K562 (cell line): ENCODE measurements around the gene SEC24C. TPM values are rescaled to one million over a fixed set of nuclear protein-coding genes. Genes with fewer than 3 reads are reported as not detected.

Experiments used
- BCL6 ChIP-seq: fragments of 250-450 bp; sonication (Bioruptor Pico); IDR thresholded peaks from 2 replicates; pipeline ENCODE4 v1.4.0; 2020
- BRD9 ChIP-seq: fragments of 450-650 bp; IDR thresholded peaks from 2 replicates; pipeline ENCODE4 v1.6.1; 2018; ENCODE audit warnings: low read depth; ENCODE audit not compliant: partially characterized antibody
- FOXP1 ChIP-seq: sonication (generic); formaldehyde crosslinking; IDR thresholded peaks from 2 replicates; pipeline ENCODE4 v1.8.0; 2022; ENCODE audit warnings: mild to moderate bottlenecking, missing genetic modification reagents
- GABPA ChIP-seq: fragments of 200-800 bp; sonication (Bioruptor generic); conservative IDR thresholded peaks from 2 replicates; pipeline ENCODE4 v1.6.1; 2016; ENCODE audit warnings: low read depth, missing genetic modification characterization, missing compliant biosample characterization
- KHSRP ChIP-seq: fragments of 450-650 bp; IDR thresholded peaks from 2 replicates; pipeline ENCODE4 v1.6.1; 2017
- KLF6 ChIP-seq: fragments of 250-450 bp; sonication (Bioruptor Pico); IDR thresholded peaks from 2 replicates; pipeline ENCODE4 v1.4.0; 2020; ENCODE audit warnings: mild to moderate bottlenecking, moderate library complexity, borderline replicate concordance
- MYBL2 ChIP-seq, 2 experiments: fragments of 450-650 bp in 1 of 2; sonication (generic) in 1 of 2; formaldehyde crosslinking in 1 of 2; IDR thresholded peaks; 2 replicates each; pipeline versions ENCODE4 v1.6.1 to v1.8.1; 2017 to 2022; ENCODE audit warnings: borderline replicate concordance in 1 of 2, inconsistent platforms in 1 of 2, low read depth in 1 of 2, mild to moderate bottlenecking in 1 of 2, missing genetic modification reagents in 1 of 2, moderate library complexity in 1 of 2
- PRDM10 ChIP-seq: fragments of 450-650 bp; IDR thresholded peaks from 2 replicates; pipeline ENCODE4 v1.6.1; 2018; ENCODE audit not compliant: partially characterized antibody
- RB1 ChIP-seq: fragments of 450-650 bp; IDR thresholded peaks from 2 replicates; pipeline ENCODE4 v1.6.1; 2017; ENCODE audit warnings: low read depth, mild to moderate bottlenecking
- TEAD2 ChIP-seq: fragments of 450-650 bp; IDR thresholded peaks from 2 replicates; pipeline ENCODE4 v1.6.1; 2016; ENCODE audit warnings: missing genetic modification characterization, control low read depth, missing compliant biosample characterization
- TFE3 ChIP-seq: fragments of 450-650 bp; formaldehyde crosslinking; IDR thresholded peaks from 2 replicates; pipeline ENCODE4 v1.4.0; 2020; ENCODE audit warnings: mild to moderate bottlenecking, mixed read lengths
- TSHZ1 ChIP-seq: fragments of 250-450 bp; sonication (Bioruptor Pico); IDR thresholded peaks from 2 replicates; pipeline ENCODE4 v1.4.0; 2020; ENCODE audit warnings: mild to moderate bottlenecking, moderate library complexity
- ZBTB43 ChIP-seq: sonication (generic); formaldehyde crosslinking; IDR thresholded peaks from 2 replicates; pipeline ENCODE4 v1.8.0; 2023; ENCODE audit warnings: mild to moderate bottlenecking, missing genetic modification reagents
- ZFP1 ChIP-seq: fragments of 450-650 bp; formaldehyde crosslinking; IDR thresholded peaks from 2 replicates; pipeline ENCODE4 v1.4.0; 2020; ENCODE audit warnings: mild to moderate bottlenecking, mixed read lengths
- ZNF239 ChIP-seq: fragments of 250-450 bp; sonication (Bioruptor Pico); IDR thresholded peaks from 2 replicates; pipeline ENCODE4 v1.4.0; 2020; ENCODE audit warnings: mild to moderate bottlenecking
- ZSCAN32 ChIP-seq: fragments of 450-650 bp; formaldehyde crosslinking; IDR thresholded peaks from 2 replicates; pipeline ENCODE4 v1.4.0; 2020; ENCODE audit warnings: mild to moderate bottlenecking, moderate library complexity
- polyA plus RNA-seq, 8 experiments: library from polyadenylated mRNA; depleted of rRNA in 4 of 8; stranded (reverse) in 5 of 8; unstranded in 3 of 8; fragments of >200 nt; fragmentation: Nextera tagmentation in 2 of 8; fragmentation: Illumina TruSeq in 1 of 8; extraction: Ambion mirVana in 2 of 8; extraction: Trizol in 1 of 8; gene quantifications; 2 replicates each; pipeline versions ENCODE4 v1.2.1 to v1.2.3, GENCODE V29; 2011 to 2014; ENCODE audit warnings: inconsistent platforms in 1 of 8, missing spikeins in 1 of 8
- total RNA-seq, 7 experiments: library from RNA; depleted of rRNA in 6 of 7; stranded (reverse); fragments of >200 nt in 6 of 7; fragmentation: Illumina TruSeq in 2 of 7; extraction: Trizol in 2 of 7; gene quantifications; 2 replicates each; pipeline versions ENCODE4 v1.2.1 to v1.2.3, GENCODE V29; 2011 to 2021; ENCODE audit warnings: low replicate concordance in 1 of 7

Gene SEC24C
- total and polyA plus RNA-seq, 9 of the 15 experiments (the other 6 are each of a cell fraction or from before 2014, with no cell fraction given), result 19.0 to 115 (median 70.5) TPM

- TF ChIP-seq BRD9 (peak; percentile 87), BCL6 (peak; percentile 80), PRDM10 (peak; percentile 59), TEAD2 (tag) (peak; percentile 31; the same call in 1 of the 2 replicates), ZNF239 (CRISPR knock-in tag) (peak; percentile 62), FOXP1 (peak; percentile 67), KHSRP (peak; percentile 75), RB1 (peak; percentile 49; the same call in 1 of the 2 replicates), KLF6 (CRISPR knock-in tag) (0 out of 2 replicates have a peak, but pooled peaks have one; percentile 74), ZSCAN32 (CRISPR knock-in tag) (peak; percentile 52; the same call in 1 of the 2 replicates), ZBTB43 (CRISPR knock-in tag) (peak; percentile 64; the same call in 1 of the 2 replicates), MYBL2 (IDR thresholded peaks at IDR 0.05; ENCODE audit: low read depth) (no peak), MYBL2 (CRISPR knock-in tag; IDR thresholded peaks at IDR 0.05; ENCODE audit: borderline replicate concordance) (no peak), ZFP1 (CRISPR knock-in tag) (peak; percentile 51; the same call in 1 of the 2 replicates), TSHZ1 (0 out of 2 replicates have a peak, but pooled peaks have one; percentile 51), TFE3 (CRISPR knock-in tag) (peak; percentile 6; the same call in 1 of the 2 replicates), GABPA (tag) (peak; percentile 99)
These were observed at the start of gene SEC24C (continued) for GRCh38 chr10:73743905-73744663.
